Mesothelial cell of epicardium (in vitro differentiated cells): ENCODE measurements around the gene RPS6KC1. TPM values are rescaled to one million over a fixed set of nuclear protein-coding genes. Genes with fewer than 3 reads are reported as not detected.
"Not testable (repeated sequence)": the region's sequence is repeated elsewhere in the genome, so short reads cannot be mapped to it uniquely, and the experiment has no call there.

Experiments
- DNase-seq, 2 experiments: peaks; one replicate each; pipeline ENCODE4 v3.0.0; 2021; ENCODE audit warnings: low spot score in 2 of 2; ENCODE audit not compliant: unreplicated experiment in 2 of 2
- H3K27ac Mint-ChIP-seq: 2 replicates; pipeline ENCODE4 v1.8.0; 2021; ENCODE audit warnings: mixed read lengths
- H3K27me3 Mint-ChIP-seq: 2 replicates; pipeline ENCODE4 v1.8.0; 2021; ENCODE audit warnings: low read depth, mixed read lengths
- H3K36me3 Mint-ChIP-seq: 2 replicates; pipeline ENCODE4 v1.8.0; 2021; ENCODE audit warnings: mixed read lengths
- H3K4me1 Mint-ChIP-seq: 2 replicates; pipeline ENCODE4 v1.8.0; 2021; ENCODE audit warnings: mixed read lengths
- H3K4me3 Mint-ChIP-seq: 2 replicates; pipeline ENCODE4 v1.8.0; 2021; ENCODE audit warnings: mild to moderate bottlenecking, moderate library complexity, mixed read lengths
- H3K9me3 Mint-ChIP-seq: 2 replicates; pipeline ENCODE4 v1.8.0; 2021; ENCODE audit warnings: mixed read lengths
- CTCF ChIP-seq: fragments of 200-600 bp; sonication (generic); IDR thresholded peaks from one replicate; pipeline ENCODE4 v1.5.0; 2021; ENCODE audit warnings: antibody characterized with exemption; ENCODE audit not compliant: unreplicated experiment
- total RNA-seq: library from RNA; stranded (reverse); gene quantifications from 3 replicates; pipeline ENCODE4 v1.2.1, GENCODE V29; 2021

RPS6KC1 gene
- total RNA-seq, 1 donor from 2014 or later: 28.5 TPM

DNA sequence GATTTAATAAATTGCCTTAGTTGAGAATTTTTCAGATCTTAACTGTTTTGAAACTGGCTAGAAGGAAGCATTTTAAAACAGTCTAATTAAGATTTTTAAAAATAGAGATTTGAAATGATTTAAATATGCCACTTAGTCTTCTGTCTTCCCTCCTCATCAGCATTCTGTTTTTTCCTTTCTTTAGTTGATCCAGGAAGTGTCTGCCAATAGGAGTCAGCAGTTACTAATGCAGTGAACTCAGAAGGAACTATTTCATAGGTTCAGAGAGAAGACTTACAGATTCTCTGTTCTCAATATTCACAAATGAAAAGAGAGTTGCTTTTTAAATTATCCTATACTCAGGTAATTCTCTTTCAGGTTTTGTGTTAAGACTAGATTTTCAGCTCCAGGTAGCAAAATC is 84.5 kb downstream of the RPS6KC1 start:
- TF ChIP-seq CTCF: no peak
- no peak overlapping the region for H3K4me3 Mint-ChIP-seq
- no peaks in the 10 kb centered on the region for H3K27me3 Mint-ChIP-seq
- H3K27ac Mint-ChIP-seq: no peak overlapping the region
- peaks cover 21% of the 10 kb centered on the region for H3K9me3 Mint-ChIP-seq
- H3K36me3 Mint-ChIP-seq: peaks cover 30% of the 10 kb centered on the region
- DNase-seq: no peak
- H3K4me1 Mint-ChIP-seq: peaks cover 15% of the 10 kb centered on the region

DNA sequence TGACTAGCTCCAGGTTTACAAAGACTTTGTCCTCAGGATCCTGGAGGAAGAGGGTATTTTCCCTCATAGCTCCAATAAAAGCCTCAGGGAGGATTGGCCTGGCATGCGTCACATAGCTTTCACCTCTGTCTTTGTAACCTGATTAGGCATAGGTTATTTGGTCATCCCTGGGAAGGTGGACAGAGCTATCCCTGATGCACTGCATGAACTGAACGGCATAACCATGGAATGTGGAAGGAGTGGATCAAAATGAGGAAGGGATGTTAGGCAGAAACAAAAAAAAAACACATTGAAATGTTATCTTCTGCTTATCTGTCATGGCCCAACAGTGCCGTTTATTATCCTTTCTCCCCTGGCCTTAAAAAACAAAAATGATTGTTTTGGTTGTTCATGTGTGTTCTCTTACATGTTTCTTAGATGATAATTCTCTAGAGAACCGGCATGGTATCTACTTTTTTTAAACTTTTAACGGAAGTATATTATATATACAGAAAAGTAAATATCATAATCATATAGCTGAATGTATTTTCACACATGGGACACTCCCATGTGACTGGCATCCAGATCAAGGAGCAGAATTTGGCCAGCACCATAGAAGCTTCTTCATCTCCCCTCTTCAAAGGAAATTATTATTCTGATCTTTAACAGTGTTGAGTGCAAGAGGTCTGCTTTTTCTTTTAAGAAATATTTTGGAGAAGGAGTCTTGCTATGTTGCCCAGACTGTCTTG is 85.3 kb downstream of the RPS6KC1 start:
- peaks cover 24% of the 10 kb centered on the region for H3K9me3 Mint-ChIP-seq
- DNase-seq: no peak
- peak overlapping the region; percentile 45 for H3K27ac Mint-ChIP-seq
- no peak overlapping the region for H3K4me3 Mint-ChIP-seq
- no peaks in the 10 kb centered on the region for H3K27me3 Mint-ChIP-seq
- H3K4me1 Mint-ChIP-seq: peaks cover 15% of the 10 kb centered on the region
- peaks cover 33% of the 10 kb centered on the region for H3K36me3 Mint-ChIP-seq
- TF ChIP-seq CTCF: no peak

DNA sequence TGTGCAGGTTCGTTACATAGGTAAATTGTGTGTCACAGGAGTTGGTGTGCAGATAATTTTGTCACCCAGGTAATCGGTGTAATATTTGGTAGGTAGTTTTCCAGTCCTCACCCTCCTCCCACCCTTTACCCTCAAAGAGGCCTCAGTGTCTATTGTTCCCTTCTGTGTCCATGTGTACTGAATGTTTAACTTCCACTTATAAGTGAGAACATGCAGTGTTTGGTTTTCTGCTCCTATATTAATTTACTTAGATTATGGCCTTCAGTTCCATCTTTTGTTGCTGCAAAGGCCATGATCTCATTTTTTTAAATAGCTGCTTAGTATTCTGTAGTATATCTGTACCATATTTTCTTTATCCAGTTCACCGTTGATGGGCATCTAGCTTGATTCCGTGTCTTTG is 87.3 kb downstream of the RPS6KC1 start:
- DNase-seq: no peak
- Mint-ChIP-seq H3K4me3 (no peak overlapping the region), H3K27ac (no peak overlapping the region), H3K9me3 (peaks cover 28% of the 10 kb centered on the region), H3K36me3 (peaks cover 38% of the 10 kb centered on the region), H3K4me1 (peaks cover 15% of the 10 kb centered on the region), H3K27me3 (no peaks in the 10 kb centered on the region)
- no peak for TF ChIP-seq CTCF

DNA sequence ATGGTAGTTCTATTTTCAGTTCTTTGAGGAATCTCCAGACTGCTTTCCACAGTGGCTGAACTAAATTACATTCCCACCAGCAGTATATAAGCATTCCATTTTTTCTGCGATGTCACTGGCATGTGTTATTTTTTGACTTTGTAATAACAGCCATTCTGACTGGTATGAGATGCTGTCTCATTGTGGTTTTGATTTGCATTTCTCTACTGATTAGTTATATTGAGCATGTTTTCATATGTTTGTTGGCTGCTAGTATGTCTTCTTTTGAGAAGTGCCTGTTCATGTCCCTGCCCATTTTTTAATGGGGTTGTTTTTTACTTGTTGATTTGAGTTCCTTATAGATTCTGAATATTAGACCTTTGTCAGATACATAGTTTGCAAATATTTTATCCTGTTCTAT is 87.9 kb downstream of the RPS6KC1 start:
- Mint-ChIP-seq H3K9me3 (peaks cover 28% of the 10 kb centered on the region), H3K4me1 (peaks cover 15% of the 10 kb centered on the region), H3K4me3 (no peak overlapping the region), H3K27ac (no peak overlapping the region), H3K27me3 (no peaks in the 10 kb centered on the region), H3K36me3 (peaks cover 40% of the 10 kb centered on the region)
- no peak for TF ChIP-seq CTCF
- no peak for DNase-seq

DNA sequence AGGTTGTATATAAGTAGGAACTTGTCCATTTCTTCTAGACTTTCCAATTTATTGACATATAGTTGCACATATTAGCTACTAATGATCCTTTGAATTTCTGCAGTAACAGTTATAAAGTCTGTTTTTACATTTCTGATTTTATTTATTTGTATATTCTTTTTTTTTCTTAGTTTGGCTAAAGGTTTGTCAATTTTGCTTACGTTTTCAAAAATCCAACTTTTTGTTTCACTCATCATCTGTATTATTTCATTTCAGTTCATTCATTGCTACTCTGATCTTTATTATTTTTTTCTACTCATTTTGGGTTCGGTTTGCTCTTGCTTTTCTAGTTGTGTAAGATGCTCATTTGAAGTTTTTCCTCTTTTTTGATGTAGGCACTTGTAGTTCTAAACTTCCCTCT is 97.9 kb downstream of the RPS6KC1 start:
- H3K4me3 Mint-ChIP-seq: no peak overlapping the region
- peaks cover 53% of the 10 kb centered on the region for H3K36me3 Mint-ChIP-seq
- no peaks in the 10 kb centered on the region for H3K27me3 Mint-ChIP-seq
- peaks cover 42% of the 10 kb centered on the region for H3K9me3 Mint-ChIP-seq
- DNase-seq: no peak
- no peak for TF ChIP-seq CTCF
- no peak overlapping the region for H3K27ac Mint-ChIP-seq
- no peaks in the 10 kb centered on the region for H3K4me1 Mint-ChIP-seq

- not testable (repeated sequence) for DNase-seq, H3K4me1 Mint-ChIP-seq, H3K4me3 Mint-ChIP-seq, H3K27me3 Mint-ChIP-seq, H3K27ac Mint-ChIP-seq
- peaks cover 59% of the 10 kb centered on the region for H3K36me3 Mint-ChIP-seq
- H3K9me3 Mint-ChIP-seq: peaks cover 49% of the 10 kb centered on the region
Measured at GRCh38 chr1:213150090-213150489, 99.0 kb downstream of the RPS6KC1 start.
